DOHH2 (cell line): ENCODE measurements around the gene MYB.

Experiments
- H3F3A ChIP-seq: fragments of 200-600 bp; sonication (generic), shearing (Covaris generic); 2 replicates; pipeline ENCODE4 v1.6.0; 2016; ENCODE audit warnings: antibody characterized with exemption, mild to moderate bottlenecking; ENCODE audit not compliant: control insufficient read depth, insufficient read depth
- H3K27ac ChIP-seq: fragments of 200-600 bp; sonication (generic); 2 replicates; pipeline ENCODE4 v1.5.1; 2014; ENCODE audit warnings: low read depth, mild to moderate bottlenecking, low read length, moderate library complexity
- H3K27me3 ChIP-seq: fragments of 200-600 bp; sonication (generic); 2 replicates; pipeline ENCODE4 v1.6.1; 2014; ENCODE audit warnings: mild to moderate bottlenecking, low read length, mixed read lengths; ENCODE audit not compliant: control insufficient read depth
- H3K36me3 ChIP-seq: fragments of 200-600 bp; sonication (generic); 2 replicates; pipeline ENCODE4 v1.6.1; 2014; ENCODE audit warnings: mild to moderate bottlenecking, low read length, moderate library complexity, mixed read lengths; ENCODE audit not compliant: control insufficient read depth
- H3K4me1 ChIP-seq: fragments of 200-600 bp; sonication (generic); 2 replicates; pipeline ENCODE4 v1.6.1; 2014; ENCODE audit warnings: mild to moderate bottlenecking, low read length, mixed read lengths; ENCODE audit not compliant: control insufficient read depth
- H3K4me2 ChIP-seq: fragments of 200-600 bp; sonication (generic); 2 replicates; pipeline ENCODE4 v1.6.0; 2014; ENCODE audit warnings: mild to moderate bottlenecking, low read length, moderate library complexity
- H3K4me3 ChIP-seq: fragments of 200-600 bp; sonication (generic); 2 replicates; pipeline ENCODE4 v1.5.1; 2014; ENCODE audit warnings: mild to moderate bottlenecking, low read length, mixed read lengths
- H3K79me2 ChIP-seq: fragments of 200-600 bp; sonication (generic); 2 replicates; pipeline ENCODE4 v1.6.1; 2014; ENCODE audit warnings: mild to moderate bottlenecking, low read length, mixed read lengths; ENCODE audit not compliant: control insufficient read depth
- H3K9me2 ChIP-seq: fragments of 200-600 bp; sonication (generic); replicated peaks from 2 replicates; pipeline ENCODE4 v1.6.1; 2014; ENCODE audit warnings: mild to moderate bottlenecking, low read length, mixed read lengths; ENCODE audit not compliant: control insufficient read depth
- H3K9me3 ChIP-seq: fragments of 200-600 bp; sonication (generic); 2 replicates; pipeline ENCODE4 v1.6.1; 2014; ENCODE audit warnings: antibody characterized with exemption, low read length, mixed read lengths; ENCODE audit not compliant: control insufficient read depth, insufficient read depth
- H4K20me1 ChIP-seq: fragments of 200-600 bp; sonication (generic); 2 replicates; pipeline ENCODE4 v1.6.0; 2014; ENCODE audit warnings: low read depth, mild to moderate bottlenecking, antibody characterized with exemption, low read length, moderate library complexity; ENCODE audit not compliant: control insufficient read depth, insufficient read depth
- EZH2phosphoT487 ChIP-seq: fragments of 200-600 bp; sonication (generic); IDR thresholded peaks from 2 replicates; pipeline ENCODE4 v1.6.1; 2017; ENCODE audit warnings: borderline replicate concordance, mild to moderate bottlenecking, antibody characterized with exemption, low read length, moderate library complexity, mixed read lengths
- TF ChIP-seq, protein P1 (sequence below): fragments of 200-600 bp; sonication (generic); IDR thresholded peaks from one replicate; pipeline ENCODE4 v1.5.1; 2014; ENCODE audit warnings: antibody characterized with exemption, mild to moderate bottlenecking, low read depth, low read length; ENCODE audit not compliant: poor library complexity, severe bottlenecking

MYB gene

DNA sequence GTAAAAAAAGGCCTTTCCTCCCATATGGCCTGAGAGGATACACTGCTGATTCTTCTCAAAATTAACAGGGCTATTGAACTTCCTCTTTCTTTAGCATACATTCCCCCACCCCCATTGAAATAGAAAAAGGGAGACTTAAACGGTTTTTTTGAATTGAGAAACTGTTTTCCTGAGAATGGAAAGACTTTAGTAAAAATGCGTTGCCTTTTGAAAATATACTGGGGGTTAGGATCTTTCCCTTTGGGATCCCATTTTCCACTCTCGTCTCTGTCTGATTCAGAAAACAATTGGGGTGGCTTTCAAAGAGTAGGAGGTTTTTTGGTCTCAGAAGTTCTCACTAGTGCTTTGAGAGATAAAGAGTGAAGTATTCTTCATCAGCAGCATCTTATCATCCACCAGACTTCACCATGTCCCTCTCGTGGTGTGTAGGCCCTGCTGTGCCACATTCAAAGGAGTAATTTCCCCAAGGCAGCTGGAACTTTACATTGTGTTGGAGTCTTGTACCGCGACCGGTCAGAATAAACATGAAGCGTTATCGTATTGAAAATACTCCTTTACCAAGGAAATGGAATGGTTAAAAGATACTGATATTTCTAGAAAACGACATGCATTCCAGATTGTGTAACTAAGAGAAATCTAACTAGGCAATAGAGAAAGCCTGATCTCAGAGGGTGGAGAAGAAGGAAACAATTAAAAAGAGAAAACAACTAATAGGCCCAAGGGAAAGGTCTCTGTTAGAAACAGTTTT lies 10.6 kb downstream of the MYB start:
- no peaks in the 10 kb centered on the region for H3K9me2 ChIP-seq
- H3K4me2 ChIP-seq = peak overlapping the region; percentile 44
- no peaks in the 10 kb centered on the region for H3K27me3 ChIP-seq
- no peak overlapping the region for H3K4me3 ChIP-seq
- peaks cover 87% of the 10 kb centered on the region for H3K36me3 ChIP-seq
- H3K79me2 ChIP-seq = peaks cover 8% of the 10 kb centered on the region
- no peaks in the 10 kb centered on the region for H3K9me3 ChIP-seq
- H4K20me1 ChIP-seq = no peaks in the 10 kb centered on the region
- TF ChIP-seq EZH2phosphoT487 = no peak
- TF ChIP-seq, protein P1, sequence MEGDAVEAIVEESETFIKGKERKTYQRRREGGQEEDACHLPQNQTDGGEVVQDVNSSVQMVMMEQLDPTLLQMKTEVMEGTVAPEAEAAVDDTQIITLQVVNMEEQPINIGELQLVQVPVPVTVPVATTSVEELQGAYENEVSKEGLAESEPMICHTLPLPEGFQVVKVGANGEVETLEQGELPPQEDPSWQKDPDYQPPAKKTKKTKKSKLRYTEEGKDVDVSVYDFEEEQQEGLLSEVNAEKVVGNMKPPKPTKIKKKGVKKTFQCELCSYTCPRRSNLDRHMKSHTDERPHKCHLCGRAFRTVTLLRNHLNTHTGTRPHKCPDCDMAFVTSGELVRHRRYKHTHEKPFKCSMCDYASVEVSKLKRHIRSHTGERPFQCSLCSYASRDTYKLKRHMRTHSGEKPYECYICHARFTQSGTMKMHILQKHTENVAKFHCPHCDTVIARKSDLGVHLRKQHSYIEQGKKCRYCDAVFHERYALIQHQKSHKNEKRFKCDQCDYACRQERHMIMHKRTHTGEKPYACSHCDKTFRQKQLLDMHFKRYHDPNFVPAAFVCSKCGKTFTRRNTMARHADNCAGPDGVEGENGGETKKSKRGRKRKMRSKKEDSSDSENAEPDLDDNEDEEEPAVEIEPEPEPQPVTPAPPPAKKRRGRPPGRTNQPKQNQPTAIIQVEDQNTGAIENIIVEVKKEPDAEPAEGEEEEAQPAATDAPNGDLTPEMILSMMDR = no peak
- peaks cover 47% of the 10 kb centered on the region for H3K4me1 ChIP-seq
- peaks cover 3% of the 10 kb centered on the region; the same call in 1 of the 2 replicates for H3F3A ChIP-seq
- H3K27ac ChIP-seq = peak overlapping the region; percentile 25

DNA sequence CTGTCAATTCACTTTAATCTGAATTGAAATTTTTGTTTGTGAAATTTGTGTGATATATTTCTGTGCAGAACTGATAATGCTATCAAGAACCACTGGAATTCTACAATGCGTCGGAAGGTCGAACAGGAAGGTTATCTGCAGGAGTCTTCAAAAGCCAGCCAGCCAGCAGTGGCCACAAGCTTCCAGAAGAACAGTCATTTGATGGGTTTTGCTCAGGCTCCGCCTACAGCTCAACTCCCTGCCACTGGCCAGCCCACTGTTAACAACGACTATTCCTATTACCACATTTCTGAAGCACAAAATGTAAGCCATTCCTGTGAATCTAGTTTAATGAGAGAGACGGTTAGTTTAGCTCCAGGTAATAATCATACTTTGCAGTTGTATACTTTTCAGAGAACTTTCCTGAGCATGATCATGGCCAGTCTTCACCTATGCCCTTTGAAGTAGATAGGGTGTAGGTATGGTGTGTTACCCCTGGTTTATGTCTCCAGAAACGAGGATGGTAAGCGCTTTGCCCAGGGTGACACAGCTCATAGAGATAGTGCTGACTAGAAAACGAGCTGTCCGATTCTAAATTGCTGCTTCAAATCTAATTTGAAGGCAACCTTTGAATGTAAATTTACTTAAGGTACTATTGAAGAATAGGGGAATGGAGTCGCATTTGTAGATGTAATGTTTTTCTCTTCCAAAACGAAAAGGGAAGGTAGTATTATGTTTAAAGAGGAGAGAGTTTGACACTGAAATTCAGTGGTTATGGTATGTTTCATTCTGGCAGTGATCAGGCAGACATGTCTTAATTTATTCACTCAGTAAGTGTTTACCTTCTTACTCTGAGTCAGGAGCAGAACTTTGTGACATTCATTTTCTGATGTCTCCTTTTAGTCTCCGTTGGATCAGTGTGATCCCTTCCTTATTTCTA lies 11.4 kb downstream of the MYB start:
- Histone ChIP-seq H3K79me2 (peaks cover 2% of the 10 kb centered on the region), H3K4me2 (peak overlapping the region; percentile 16; the same call in 1 of the 2 replicates), H3F3A (peaks cover 3% of the 10 kb centered on the region; the same call in 1 of the 2 replicates), H3K9me2 (no peaks in the 10 kb centered on the region), H3K4me3 (no peak overlapping the region), H3K4me1 (peaks cover 47% of the 10 kb centered on the region), H3K27me3 (no peaks in the 10 kb centered on the region), H4K20me1 (no peaks in the 10 kb centered on the region), H3K9me3 (no peaks in the 10 kb centered on the region), H3K27ac (peak overlapping the region; percentile 25; the same call in 1 of the 2 replicates), H3K36me3 (peaks cover 88% of the 10 kb centered on the region)
- TF ChIP-seq EZH2phosphoT487 = no peak
- TF ChIP-seq, protein P1 = no peak

DNA sequence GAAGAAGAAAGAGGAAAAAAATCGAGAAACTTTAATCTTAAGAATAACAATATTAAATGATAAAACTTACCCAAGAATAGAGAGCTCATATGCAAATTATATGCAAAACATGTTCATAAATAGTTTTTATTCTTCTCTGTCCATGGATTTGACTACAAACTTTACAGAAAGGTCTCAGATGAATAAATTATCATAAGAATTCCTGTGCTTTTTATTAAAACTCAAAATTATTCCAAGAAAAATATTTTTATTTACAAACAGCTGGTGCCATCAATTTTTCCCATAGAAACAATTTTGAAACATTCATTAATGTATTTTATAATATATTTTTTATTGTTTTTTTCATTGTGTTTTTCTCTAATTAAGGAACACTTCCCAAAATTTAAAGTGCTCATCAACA lies 12.1 kb downstream of the MYB start:
- Histone ChIP-seq H3K4me3 (no peak overlapping the region), H3K27ac (no peak overlapping the region), H3F3A (peaks cover 3% of the 10 kb centered on the region; the same call in 1 of the 2 replicates), H3K4me2 (0 out of 2 replicates have a peak overlapping the region, but pooled peaks have one; percentile 16), H3K79me2 (no peaks in the 10 kb centered on the region), H4K20me1 (no peaks in the 10 kb centered on the region), H3K36me3 (peaks cover 91% of the 10 kb centered on the region), H3K9me3 (no peaks in the 10 kb centered on the region), H3K4me1 (peaks cover 47% of the 10 kb centered on the region), H3K27me3 (no peaks in the 10 kb centered on the region), H3K9me2 (no peaks in the 10 kb centered on the region)
- TF ChIP-seq EZH2phosphoT487 = no peak
- TF ChIP-seq, protein P1 = no peak
